ENCODE measurements around the gene TKTL1. TPM values are rescaled to one million over a fixed set of nuclear protein-coding genes. Genes with fewer than 3 reads are reported as not detected.

The TKTL1 gene
- total and polyA plus RNA-seq, 2 experiments from 2014 or later: not detected

GRCh38 chrX:154349979-154350378 is 54.4 kb downstream of the TKTL1 start:
- peaks cover 10% of the 10 kb centered on the region for H3F3A ChIP-seq (replicated peaks; ENCODE audit: low read depth)
- no peaks in the 10 kb centered on the region for H4K20me1 ChIP-seq (replicated peaks; ENCODE audit: insufficient read depth)
- Mint-ChIP-seq H3K36me3 (ENCODE audit: low read depth) (peaks cover 59% of the 10 kb centered on the region), H3K4me1 (peaks cover 5% of the 10 kb centered on the region; the same call in 2 of the 3 replicates), H3K27ac (no peak overlapping the region), H3K9me3 (no peaks in the 10 kb centered on the region), H3K27me3 (ENCODE audit: insufficient read depth, low read depth, poor library complexity) (peaks cover 8% of the 10 kb centered on the region), H3K4me3 (no peak overlapping the region)
- no peaks in the 10 kb centered on the region for H3K9me2 ChIP-seq (ENCODE audit: insufficient read depth)
- no peaks in the 10 kb centered on the region for H3K79me2 ChIP-seq (replicated peaks; ENCODE audit: insufficient read depth)
- no peak for TF ChIP-seq JUNB (IDR thresholded peaks at IDR 0.05; ENCODE audit: unreplicated experiment)
- TF ChIP-seq EZH2 (IDR thresholded peaks at IDR 0.05; ENCODE audit: low read depth, unreplicated experiment): no peak
- no peak for TF ChIP-seq STAT1 (IDR thresholded peaks at IDR 0.05; ENCODE audit: unreplicated experiment)
- no peak for TF ChIP-seq ZNF114 (CRISPR knock-in tag; IDR thresholded peaks at IDR 0.05)
- no peak for TF ChIP-seq CTCF (conservative IDR thresholded peaks at IDR 0.05; ENCODE audit: low read depth in 2 of 2)
- TF ChIP-seq ZNF462 (CRISPR knock-in tag; IDR thresholded peaks at IDR 0.05): no peak
- no peak for TF ChIP-seq EZH2phosphoT487 (IDR thresholded peaks at IDR 0.05; ENCODE audit: unreplicated experiment)
- TF ChIP-seq ETS1 (IDR thresholded peaks at IDR 0.05): no peak
- no peak for TF ChIP-seq ZNF331 (CRISPR knock-in tag; IDR thresholded peaks at IDR 0.05; ENCODE audit: low read depth)
- TF ChIP-seq NANOG (IDR thresholded peaks at IDR 0.05; ENCODE audit: borderline replicate concordance): no peak
- no peak; the same call in 1 of the 2 replicates for TF ChIP-seq POLR2AphosphoS5 (IDR thresholded peaks at IDR 0.05; ENCODE audit: low read depth)
- TF ChIP-seq REST (IDR thresholded peaks at IDR 0.05; ENCODE audit: unreplicated experiment): no peak
- no peak for TF ChIP-seq CREB1 (CRISPR knock-in tag; IDR thresholded peaks at IDR 0.05; ENCODE audit: low read depth)
- no peak overlapping the region for H3K27ac ChIP-seq (ENCODE audit: low read depth)
- no peak overlapping the region for H3K4me2 ChIP-seq
- H3K4me3 ChIP-seq: no peak overlapping the region
- H3K4me1 ChIP-seq (ENCODE audit: insufficient read depth): no peaks in the 10 kb centered on the region
- peaks cover 10% of the 10 kb centered on the region for H3K36me3 ChIP-seq (ENCODE audit: insufficient read depth)
- DNase-seq (ENCODE audit: low spot score) (no peak), ATAC-seq (no peak)
- H3K27me3 ChIP-seq (ENCODE audit: insufficient read depth): no peaks in the 10 kb centered on the region
- H2AFZ ChIP-seq: no peak overlapping the region
